T-helper 2 cell treated with Interferon-gamma antibody and Interleukin-4, amounts not matched to agents 5 μg/mL and 100 μg/mL, for 36 hours (primary cell): ENCODE data around the gene BABAM2.

Experiments
- DNase-seq: peaks from one replicate; pipeline ENCODE4 v3.0.0; 2021; ENCODE audit warnings: low spot score
- H3K27ac Mint-ChIP-seq: one replicate; pipeline ENCODE4 v1.8.0; 2021; ENCODE audit warnings: mild to moderate bottlenecking, mixed read lengths
- H3K27me3 Mint-ChIP-seq: one replicate; pipeline ENCODE4 v1.8.0; 2021; ENCODE audit warnings: low read depth, mixed read lengths
- H3K36me3 Mint-ChIP-seq: one replicate; pipeline ENCODE4 v1.8.0; 2021; ENCODE audit warnings: low read depth, mixed read lengths
- H3K4me1 Mint-ChIP-seq: one replicate; pipeline ENCODE4 v1.8.0; 2021; ENCODE audit warnings: low read depth, mixed read lengths
- H3K4me3 Mint-ChIP-seq: one replicate; pipeline ENCODE4 v1.8.0; 2022; ENCODE audit warnings: mild to moderate bottlenecking, moderate library complexity, mixed read lengths
- H3K9me3 Mint-ChIP-seq: one replicate; pipeline ENCODE4 v1.8.0; 2021; ENCODE audit warnings: mixed read lengths

BABAM2 gene

DNA sequence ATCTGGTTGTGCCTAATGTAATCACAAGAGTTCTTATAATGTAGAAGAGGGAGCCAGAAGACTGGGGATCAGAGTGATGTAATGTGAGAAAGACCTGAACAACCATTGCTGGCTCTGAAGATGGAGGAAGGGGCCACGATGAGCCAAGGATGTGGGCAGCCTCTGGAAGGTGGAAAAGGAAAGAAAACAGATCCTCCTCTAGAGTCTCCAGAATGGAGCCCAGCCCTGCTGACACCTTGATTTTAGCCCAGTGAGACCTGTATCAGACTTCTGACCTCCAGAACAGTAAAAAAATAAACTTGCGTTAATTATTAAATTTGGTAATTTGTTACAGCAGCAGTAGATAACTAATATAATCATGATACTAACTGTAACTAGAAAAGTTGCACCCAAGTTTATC lies 3.4 kb upstream of the BABAM2 start:
- Mint-ChIP-seq H3K9me3 (peaks cover 5% of the 10 kb centered on the region), H3K27ac (no peak overlapping the region), H3K4me3 (no peak overlapping the region), H3K27me3 (peaks cover 4% of the 10 kb centered on the region), H3K4me1 (peaks cover 21% of the 10 kb centered on the region), H3K36me3 (peaks cover 4% of the 10 kb centered on the region)
- DNase-seq: no peak

- H3K27ac Mint-ChIP-seq: no peak overlapping the region
- peaks cover 3% of the 10 kb centered on the region for H3K36me3 Mint-ChIP-seq
- no peak overlapping the region for H3K4me3 Mint-ChIP-seq
Observed at GRCh38 chr2:27887830-27888229, 2.7 kb upstream of the BABAM2 start.

DNA sequence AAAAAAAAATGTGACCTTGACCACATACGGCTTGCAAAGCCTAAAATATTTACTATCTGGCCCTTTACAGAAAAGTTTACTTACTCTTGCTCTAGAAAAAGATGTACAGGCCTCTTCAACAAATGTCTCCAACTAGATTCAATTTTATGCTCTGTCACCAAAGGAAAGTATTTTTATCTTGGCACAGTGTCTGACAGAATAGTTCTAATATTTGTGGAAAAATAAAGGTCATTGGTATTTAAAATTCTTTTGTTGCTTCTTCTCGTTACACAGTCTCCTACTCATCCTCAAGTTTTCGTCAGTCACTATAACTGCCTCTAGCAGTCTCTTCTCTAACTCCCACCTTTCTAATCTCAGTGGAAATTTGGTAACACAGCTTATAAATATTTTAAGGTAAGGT lies 1.7 kb upstream of the BABAM2 start:
- DNase-seq: no peak
- H3K4me3 Mint-ChIP-seq: no peak overlapping the region

More at GRCh38 chr2:27887830-27888229, 2.7 kb upstream of the BABAM2 start:
- H3K4me1 Mint-ChIP-seq: peaks cover 27% of the 10 kb centered on the region
- H3K9me3 Mint-ChIP-seq: no peaks in the 10 kb centered on the region
- DNase-seq: no peak
- H3K27me3 Mint-ChIP-seq: peaks cover 4% of the 10 kb centered on the region

DNA sequence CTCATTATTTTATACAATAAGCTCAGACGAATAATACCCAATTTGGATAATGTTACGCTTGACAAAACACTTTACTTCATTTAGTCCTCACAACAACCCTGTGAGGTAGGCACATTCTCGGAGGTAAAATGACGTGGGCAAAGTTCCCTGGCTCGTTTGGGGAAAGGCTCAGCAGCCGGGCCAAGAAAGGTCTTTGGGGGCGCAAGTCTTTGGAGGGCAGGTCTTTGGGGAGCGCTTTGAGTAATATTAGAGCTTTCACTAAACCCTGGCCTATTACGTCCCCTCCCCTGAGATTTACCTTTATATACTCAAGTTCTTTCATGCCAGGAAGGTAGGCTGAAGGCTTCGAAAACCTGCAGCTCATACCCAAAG lies 769 bp upstream of the BABAM2 start:
- no peaks in the 10 kb centered on the region for H3K9me3 Mint-ChIP-seq
- peaks cover 4% of the 10 kb centered on the region for H3K27me3 Mint-ChIP-seq
- H3K36me3 Mint-ChIP-seq: peaks cover 13% of the 10 kb centered on the region
- peaks cover 42% of the 10 kb centered on the region for H3K4me1 Mint-ChIP-seq
- peak overlapping the region; percentile 99 for H3K4me3 Mint-ChIP-seq
- DNase-seq: no peak
- H3K27ac Mint-ChIP-seq: peak overlapping the region; percentile 100

More for the DNA sequence above, 1.7 kb upstream of the BABAM2 start:
- H3K9me3 Mint-ChIP-seq: no peaks in the 10 kb centered on the region
- H3K4me1 Mint-ChIP-seq: peaks cover 34% of the 10 kb centered on the region
- H3K27ac Mint-ChIP-seq: no peak overlapping the region
- H3K27me3 Mint-ChIP-seq: peaks cover 4% of the 10 kb centered on the region
- H3K36me3 Mint-ChIP-seq: peaks cover 4% of the 10 kb centered on the region

DNA sequence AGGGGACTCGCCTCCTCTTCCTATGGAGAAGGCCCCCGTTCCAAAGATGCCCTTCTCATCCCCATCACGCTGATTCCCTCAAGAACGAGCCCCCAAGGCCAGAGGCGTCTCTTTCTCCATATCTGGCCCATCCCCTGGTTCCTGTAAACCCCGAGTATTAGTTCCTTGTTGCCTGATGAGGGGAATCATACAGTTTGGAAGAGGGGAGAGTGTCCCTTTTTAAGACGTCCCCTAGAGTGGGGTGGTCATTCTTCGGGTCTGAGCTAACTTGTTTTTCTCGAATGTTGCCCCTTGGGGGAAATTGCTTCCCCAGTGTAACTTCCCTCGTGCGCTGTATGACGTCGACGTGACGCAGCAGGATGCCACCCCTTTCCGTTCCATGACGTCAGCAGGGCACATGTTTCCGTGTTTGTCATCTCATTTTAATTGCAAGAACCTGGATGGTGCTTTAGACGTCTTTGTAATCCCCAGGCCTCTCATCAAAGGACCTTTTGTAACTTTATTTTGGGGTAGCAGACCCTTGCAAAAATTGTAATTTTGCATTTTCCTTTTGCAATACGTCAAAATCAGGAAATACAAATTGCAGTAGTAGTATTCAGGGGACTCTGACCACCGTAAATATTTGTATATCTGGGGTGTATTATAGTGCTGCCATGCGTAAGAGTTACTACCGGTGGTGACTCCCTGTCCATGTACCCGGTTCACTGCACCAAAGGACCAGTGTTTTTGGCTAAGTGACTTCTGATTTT lies 569 bp downstream of the BABAM2 start:
- H3K4me1 Mint-ChIP-seq: peaks cover 46% of the 10 kb centered on the region
- peak overlapping the region; percentile 99 for H3K4me3 Mint-ChIP-seq
- peaks cover 26% of the 10 kb centered on the region for H3K36me3 Mint-ChIP-seq
- no peaks in the 10 kb centered on the region for H3K9me3 Mint-ChIP-seq
- H3K27me3 Mint-ChIP-seq: peaks cover 4% of the 10 kb centered on the region
- H3K27ac Mint-ChIP-seq: peak overlapping the region; percentile 100
- peak; percentile 73 for DNase-seq

- Mint-ChIP-seq H3K4me3 (peak overlapping the region; percentile 99), H3K36me3 (peaks cover 32% of the 10 kb centered on the region), H3K27ac (peak overlapping the region; percentile 100), H3K27me3 (peaks cover 4% of the 10 kb centered on the region), H3K4me1 (peaks cover 49% of the 10 kb centered on the region), H3K9me3 (no peaks in the 10 kb centered on the region)
- DNase-seq: no peak
Observed at GRCh38 chr2:27891673-27892105, 1.2 kb downstream of the BABAM2 start.

DNA sequence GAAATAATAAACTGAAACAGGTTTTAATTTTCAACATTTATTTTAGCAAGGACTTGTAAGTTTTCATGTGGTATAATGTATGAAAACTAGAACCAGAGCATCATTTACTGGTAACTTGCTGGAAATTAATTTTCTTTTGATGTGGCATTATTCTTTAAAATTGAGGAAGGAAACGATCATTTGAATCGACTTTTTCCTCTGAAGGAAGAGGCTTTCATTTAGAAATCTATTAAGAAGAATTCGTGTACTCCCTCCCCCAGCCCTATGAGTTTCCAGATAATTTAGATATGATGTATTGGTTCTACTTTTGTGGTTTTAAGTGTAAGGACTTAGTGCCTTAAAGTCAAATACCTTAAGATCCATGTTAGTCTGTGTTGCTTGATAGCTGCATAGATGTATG lies 2.5 kb downstream of the BABAM2 start:
- Mint-ChIP-seq H3K4me3 (peak overlapping the region; percentile 99), H3K27ac (peak overlapping the region; percentile 45), H3K4me1 (peaks cover 62% of the 10 kb centered on the region), H3K27me3 (peaks cover 4% of the 10 kb centered on the region), H3K36me3 (peaks cover 45% of the 10 kb centered on the region), H3K9me3 (no peaks in the 10 kb centered on the region)
- DNase-seq: no peak

DNA sequence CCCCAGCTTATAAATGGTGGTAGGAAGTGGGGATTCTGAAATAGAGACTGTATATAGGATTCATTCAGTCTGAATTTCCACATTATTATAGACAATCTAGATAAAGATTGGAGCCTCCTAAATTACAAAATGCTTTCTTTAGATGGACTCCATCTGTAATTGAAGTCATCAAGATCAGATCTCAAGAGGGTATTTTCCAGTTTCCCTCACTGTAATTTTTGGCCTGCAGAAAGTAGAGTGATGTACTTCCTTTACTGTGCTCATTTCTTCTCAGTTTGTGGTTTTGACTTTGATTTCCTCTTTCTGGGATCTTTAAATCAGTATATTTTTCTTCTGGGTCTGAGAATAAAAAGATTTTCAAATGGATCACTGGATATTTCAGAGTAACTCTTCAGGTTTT lies 7.2 kb downstream of the BABAM2 start:
- peak overlapping the region; percentile 33 for H3K27ac Mint-ChIP-seq
- no peaks in the 10 kb centered on the region for H3K9me3 Mint-ChIP-seq
- no peak for DNase-seq
- peaks cover 69% of the 10 kb centered on the region for H3K36me3 Mint-ChIP-seq
- H3K4me3 Mint-ChIP-seq: no peak overlapping the region
- no peaks in the 10 kb centered on the region for H3K27me3 Mint-ChIP-seq
- H3K4me1 Mint-ChIP-seq: peaks cover 59% of the 10 kb centered on the region

- H3K9me3 Mint-ChIP-seq: no peaks in the 10 kb centered on the region
- peaks cover 70% of the 10 kb centered on the region for H3K36me3 Mint-ChIP-seq
- H3K4me1 Mint-ChIP-seq: peaks cover 57% of the 10 kb centered on the region
- no peak overlapping the region for H3K27ac Mint-ChIP-seq
- H3K27me3 Mint-ChIP-seq: no peaks in the 10 kb centered on the region
- H3K4me3 Mint-ChIP-seq: no peak overlapping the region
- peak; percentile 50 for DNase-seq
Observed at GRCh38 chr2:27901234-27901633, 10.7 kb downstream of the BABAM2 start.

DNA sequence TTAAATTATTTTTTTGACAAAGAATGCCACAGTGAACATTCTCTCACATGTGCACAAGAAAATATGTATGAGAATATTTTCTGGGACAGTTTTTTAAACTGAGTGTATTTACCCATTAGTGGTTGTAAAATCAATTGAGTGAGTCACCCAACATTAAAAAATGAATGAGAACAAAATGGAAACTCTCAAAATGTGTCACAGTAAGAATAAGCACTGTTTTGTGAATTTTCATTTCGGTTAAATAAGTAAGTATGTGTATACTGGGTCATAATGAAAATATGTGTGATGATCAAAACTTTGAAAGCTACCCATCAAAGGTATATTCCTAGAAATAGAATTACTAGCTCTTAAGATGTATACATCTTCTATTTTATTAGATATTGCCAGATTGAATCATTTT lies 11.6 kb downstream of the BABAM2 start:
- H3K4me1 Mint-ChIP-seq: peaks cover 54% of the 10 kb centered on the region
- peak overlapping the region; percentile 67 for H3K27ac Mint-ChIP-seq
- peaks cover 67% of the 10 kb centered on the region for H3K36me3 Mint-ChIP-seq
- no peak for DNase-seq
- no peaks in the 10 kb centered on the region for H3K9me3 Mint-ChIP-seq
- no peak overlapping the region for H3K4me3 Mint-ChIP-seq
- H3K27me3 Mint-ChIP-seq: no peaks in the 10 kb centered on the region

- peaks cover 64% of the 10 kb centered on the region for H3K36me3 Mint-ChIP-seq
- H3K27ac Mint-ChIP-seq: no peak overlapping the region
- no peaks in the 10 kb centered on the region for H3K9me3 Mint-ChIP-seq
- peaks cover 46% of the 10 kb centered on the region for H3K4me1 Mint-ChIP-seq
- DNase-seq: no peak
- no peak overlapping the region for H3K4me3 Mint-ChIP-seq
- no peaks in the 10 kb centered on the region for H3K27me3 Mint-ChIP-seq
Observed at GRCh38 chr2:27903018-27903417, 12.5 kb downstream of the BABAM2 start.

- no peaks in the 10 kb centered on the region for H3K27me3 Mint-ChIP-seq
- no peak overlapping the region for H3K4me3 Mint-ChIP-seq
- DNase-seq: no peak
- no peaks in the 10 kb centered on the region for H3K9me3 Mint-ChIP-seq
- H3K36me3 Mint-ChIP-seq: peaks cover 61% of the 10 kb centered on the region
- no peak overlapping the region for H3K27ac Mint-ChIP-seq
- H3K4me1 Mint-ChIP-seq: peaks cover 46% of the 10 kb centered on the region
Observed at GRCh38 chr2:27903649-27904404, 13.3 kb downstream of the BABAM2 start.

DNA sequence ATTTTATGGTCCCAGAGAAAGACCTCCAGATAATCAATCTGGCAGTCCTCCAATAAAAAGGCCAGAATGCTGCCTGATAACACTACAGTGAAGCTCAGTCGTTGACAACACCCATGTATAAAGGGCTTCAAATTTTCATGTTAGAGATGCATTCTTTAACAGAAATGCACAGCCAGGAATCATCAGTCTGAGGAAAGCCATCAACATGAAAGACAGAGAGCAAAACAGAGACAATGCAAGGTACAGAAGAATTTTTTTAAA lies 13.8 kb downstream of the BABAM2 start:
- H3K4me1 Mint-ChIP-seq: peaks cover 46% of the 10 kb centered on the region
- no peaks in the 10 kb centered on the region for H3K27me3 Mint-ChIP-seq
- H3K4me3 Mint-ChIP-seq: no peak overlapping the region
- H3K36me3 Mint-ChIP-seq: peaks cover 61% of the 10 kb centered on the region
- no peaks in the 10 kb centered on the region for H3K9me3 Mint-ChIP-seq
- DNase-seq: no peak
- no peak overlapping the region for H3K27ac Mint-ChIP-seq

- no peak overlapping the region for H3K4me3 Mint-ChIP-seq
- peaks cover 60% of the 10 kb centered on the region for H3K36me3 Mint-ChIP-seq
- H3K4me1 Mint-ChIP-seq: peaks cover 38% of the 10 kb centered on the region
- no peaks in the 10 kb centered on the region for H3K9me3 Mint-ChIP-seq
- H3K27me3 Mint-ChIP-seq: no peaks in the 10 kb centered on the region
- no peak overlapping the region for H3K27ac Mint-ChIP-seq
- DNase-seq: no peak
Observed at GRCh38 chr2:27906074-27906473, 15.5 kb downstream of the BABAM2 start.
